Right lobe of liver (tissue), 4 donors: ENCODE data around the gene CEPT1.

Experiments used
- POLR2A ChIP-seq: fragments of 450-650 bp; IDR thresholded peaks from one replicate; pipeline ENCODE4 v1.6.1; 2017; ENCODE audit warnings: antibody characterized with exemption, mild to moderate bottlenecking
- TF ChIP-seq, protein P1 (sequence below), 4 donors: fragments of 200-600 bp in 3 of 4; fragments of 450-650 bp in 1 of 4; IDR thresholded peaks; one replicate each; pipeline versions ENCODE4 v1.5.1 to v1.8.0; 2016 to 2022; ENCODE audit warnings: antibody characterized with exemption in 4 of 4, mild to moderate bottlenecking in 2 of 4
- donor health status: DM: no; HTN: no; CAD: no.
- donor health status: DM: no; HTN: no; CAD: no.
- donor health status: DM: no; HTN: yes; CAD: no.

DNA sequence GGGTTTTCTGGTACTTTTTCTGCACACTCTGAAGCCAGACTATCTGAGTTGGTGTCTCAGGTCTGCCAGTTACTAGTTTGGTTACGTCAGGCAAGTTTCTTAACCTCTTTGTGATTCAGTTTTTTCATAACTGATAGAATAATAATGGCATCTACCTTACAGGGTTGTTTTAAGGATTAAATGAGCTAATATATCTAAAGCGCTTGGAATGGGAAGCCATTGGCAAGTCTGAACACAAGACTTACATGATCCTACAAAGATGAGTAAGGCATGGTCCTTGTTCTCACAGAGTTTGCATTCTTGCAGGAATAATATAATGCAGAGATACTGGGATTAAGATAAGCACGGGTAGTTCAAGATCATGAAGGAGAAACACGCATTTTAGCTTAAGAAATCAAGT lies 69.6 kb downstream of the CEPT1 start:
- TF ChIP-seq, protein P1, sequence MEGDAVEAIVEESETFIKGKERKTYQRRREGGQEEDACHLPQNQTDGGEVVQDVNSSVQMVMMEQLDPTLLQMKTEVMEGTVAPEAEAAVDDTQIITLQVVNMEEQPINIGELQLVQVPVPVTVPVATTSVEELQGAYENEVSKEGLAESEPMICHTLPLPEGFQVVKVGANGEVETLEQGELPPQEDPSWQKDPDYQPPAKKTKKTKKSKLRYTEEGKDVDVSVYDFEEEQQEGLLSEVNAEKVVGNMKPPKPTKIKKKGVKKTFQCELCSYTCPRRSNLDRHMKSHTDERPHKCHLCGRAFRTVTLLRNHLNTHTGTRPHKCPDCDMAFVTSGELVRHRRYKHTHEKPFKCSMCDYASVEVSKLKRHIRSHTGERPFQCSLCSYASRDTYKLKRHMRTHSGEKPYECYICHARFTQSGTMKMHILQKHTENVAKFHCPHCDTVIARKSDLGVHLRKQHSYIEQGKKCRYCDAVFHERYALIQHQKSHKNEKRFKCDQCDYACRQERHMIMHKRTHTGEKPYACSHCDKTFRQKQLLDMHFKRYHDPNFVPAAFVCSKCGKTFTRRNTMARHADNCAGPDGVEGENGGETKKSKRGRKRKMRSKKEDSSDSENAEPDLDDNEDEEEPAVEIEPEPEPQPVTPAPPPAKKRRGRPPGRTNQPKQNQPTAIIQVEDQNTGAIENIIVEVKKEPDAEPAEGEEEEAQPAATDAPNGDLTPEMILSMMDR (IDR thresholded peaks at IDR 0.05), result no peak
- no peak for TF ChIP-seq POLR2A
